CD4-positive, alpha-beta T cell treated with Interleukin-6 at 100 ng/mL for 8 hours (primary cell): Measurements from ENCODE around the gene COX6B2.
"Not testable (repeated sequence)": the region's sequence is repeated elsewhere in the genome, so short reads cannot be mapped to it uniquely, and the experiment has no call there.

Experiments
- DNase-seq: peaks from one replicate; pipeline ENCODE4 v3.0.0-alpha.2; 2020; ENCODE audit warnings: mixed read lengths, low spot score

COX6B2 gene

DNA sequence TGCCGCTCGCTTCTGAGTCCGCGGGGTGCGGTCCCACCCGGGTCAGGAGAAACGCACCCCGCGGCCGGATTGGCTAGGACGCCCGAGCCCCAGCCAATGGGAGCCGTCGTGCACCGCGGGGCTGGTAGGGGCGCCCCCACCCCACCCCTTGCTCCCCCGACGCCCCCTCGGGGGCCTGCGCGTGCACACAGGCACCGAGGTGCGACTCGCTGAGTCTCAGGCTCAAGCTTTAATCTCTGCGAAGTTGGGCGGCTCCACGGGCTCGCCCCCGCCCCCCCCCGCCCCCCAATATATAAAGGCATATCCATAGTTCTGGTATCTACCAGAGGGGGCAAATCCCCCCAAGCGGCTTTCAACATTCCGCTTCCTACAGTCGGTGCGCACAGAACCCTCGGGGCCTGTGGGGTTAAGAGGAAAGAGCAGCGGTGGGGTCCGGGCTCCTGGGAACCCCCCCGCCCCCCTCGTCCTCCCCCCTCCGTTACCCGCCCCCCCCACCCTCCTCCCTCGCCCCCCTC, at the start of gene COX6B2:
Gene COX6B2 (minus strand): TSS at position 22 of the 515 bp plus-strand sequence. CDS start 198 bp downstream, outside the sequence.
- DNase-seq = no peak

- DNase-seq = no peak
Observed at GRCh38 chr19:55402509-55402908, 48.0 kb upstream of the COX6B2 start.

GRCh38 chr19:55401390-55401789, 46.9 kb upstream of the COX6B2 start:
- DNase-seq = not testable (repeated sequence)

DNA sequence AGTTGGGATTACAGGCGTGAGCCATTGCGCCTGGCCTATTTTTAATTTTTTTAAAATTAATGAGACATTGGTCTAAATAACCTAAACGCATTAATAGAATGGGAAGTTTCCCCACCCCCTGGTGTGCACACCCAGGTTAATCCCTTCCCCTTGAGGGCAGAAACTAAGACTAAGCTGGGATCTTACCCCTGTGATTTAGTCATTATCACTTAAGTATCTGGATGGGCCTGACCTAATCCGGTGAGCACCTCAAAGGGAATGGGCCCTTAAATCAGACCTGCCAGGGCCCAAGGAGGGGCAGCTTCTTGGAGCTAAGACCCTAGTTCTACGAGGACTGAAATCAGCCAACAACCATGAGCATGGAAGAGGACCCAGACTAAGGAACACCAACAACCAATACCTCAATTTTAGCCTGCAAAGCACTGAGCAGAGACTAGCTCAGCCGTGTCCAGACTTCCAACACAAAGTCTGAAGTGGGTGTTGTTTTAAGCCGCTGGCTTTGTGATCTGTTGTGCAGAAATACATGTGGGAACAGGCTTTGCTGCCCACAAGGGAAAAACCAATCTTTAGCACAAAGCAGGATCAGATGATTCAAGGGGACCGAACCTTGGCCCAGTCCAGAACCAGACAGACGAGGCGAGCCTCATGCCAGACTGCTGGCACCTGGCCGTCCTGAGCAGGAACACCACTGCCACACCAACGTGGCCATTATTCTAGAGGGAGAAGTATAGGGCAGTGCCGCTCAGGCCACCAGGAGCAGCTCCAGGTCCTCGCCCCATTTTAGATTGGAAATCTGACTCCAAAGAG, 46.0 kb upstream of the COX6B2 start:
- no peak for DNase-seq

DNA sequence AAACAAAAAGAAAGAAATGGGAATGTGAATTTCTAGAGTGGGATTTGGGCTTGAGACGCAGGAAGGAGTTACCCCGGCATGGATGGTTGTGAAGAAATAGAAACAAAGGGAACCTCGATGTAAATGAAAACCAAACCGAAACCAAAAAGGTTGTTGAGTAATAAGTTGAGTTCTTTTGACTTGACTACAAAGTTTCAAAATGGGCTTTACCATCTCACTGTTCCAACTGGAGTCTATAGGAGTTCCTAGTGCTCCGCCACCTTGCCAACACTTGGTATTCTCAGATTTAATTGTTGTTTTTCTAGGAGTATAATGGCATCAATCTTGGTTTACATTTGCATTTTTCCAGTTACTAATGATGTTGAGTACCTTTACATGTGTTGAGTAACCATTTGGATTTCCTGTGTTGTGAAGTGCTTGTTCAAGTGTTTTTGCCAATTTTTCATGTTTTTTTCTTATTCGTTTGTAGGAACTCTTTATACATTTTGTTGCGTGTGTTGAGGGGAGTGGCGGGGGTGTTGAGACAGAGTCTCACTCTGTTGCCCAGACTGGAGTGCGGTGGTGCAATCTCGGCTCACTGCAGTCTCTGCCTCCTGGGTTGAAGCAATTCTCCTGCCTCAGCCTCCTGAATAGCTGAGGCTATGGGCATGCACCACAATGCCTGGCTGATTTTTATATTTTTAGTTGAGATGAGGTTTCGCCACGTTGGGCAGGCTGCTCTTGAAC, 43.8 kb upstream of the COX6B2 start:
- DNase-seq = no peak

DNA sequence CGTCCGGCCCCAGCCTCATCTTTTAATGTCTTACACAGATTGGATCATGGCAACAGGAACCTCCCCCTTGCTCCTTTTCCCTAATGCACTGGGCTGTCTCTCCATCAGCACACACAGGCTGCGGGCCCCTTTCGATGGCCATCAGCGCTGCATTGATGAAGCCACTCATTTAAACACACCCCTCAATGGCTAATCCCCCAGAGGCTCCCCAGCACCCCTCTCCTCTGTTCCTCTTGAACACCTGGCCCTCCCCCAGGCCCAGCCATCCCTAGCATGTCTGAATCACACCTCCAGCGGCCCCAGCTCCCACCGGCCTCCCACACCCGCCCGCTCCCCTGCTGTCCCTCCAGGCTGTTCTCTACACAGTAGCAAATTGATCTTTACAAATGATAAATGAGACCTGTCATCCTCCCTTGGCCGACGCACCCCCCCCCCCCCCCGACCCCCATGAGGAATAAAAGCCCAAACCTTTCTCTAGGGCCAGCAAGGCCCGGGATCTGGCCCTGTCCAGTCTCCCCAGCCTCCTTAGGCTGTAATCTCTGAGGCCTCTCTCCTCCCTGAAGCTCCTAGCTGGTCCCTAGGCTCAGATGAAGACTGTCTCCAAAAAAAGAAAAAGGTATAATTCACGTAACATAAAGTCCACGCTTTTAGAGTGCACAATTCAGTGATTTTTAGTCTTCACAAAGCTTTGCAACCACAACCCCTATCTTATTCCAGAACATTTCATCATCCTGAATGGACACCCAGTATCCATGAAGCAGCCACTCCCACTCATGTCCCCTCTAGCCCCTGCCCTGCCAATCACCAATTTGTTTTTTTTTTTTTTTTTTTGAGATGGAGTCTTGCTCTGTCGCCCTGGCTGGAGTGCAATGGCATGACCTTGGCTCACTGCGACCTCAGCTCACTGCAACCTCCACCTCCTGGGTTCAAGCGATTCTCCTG, 38.6 kb upstream of the COX6B2 start:
- DNase-seq = no peak

DNA sequence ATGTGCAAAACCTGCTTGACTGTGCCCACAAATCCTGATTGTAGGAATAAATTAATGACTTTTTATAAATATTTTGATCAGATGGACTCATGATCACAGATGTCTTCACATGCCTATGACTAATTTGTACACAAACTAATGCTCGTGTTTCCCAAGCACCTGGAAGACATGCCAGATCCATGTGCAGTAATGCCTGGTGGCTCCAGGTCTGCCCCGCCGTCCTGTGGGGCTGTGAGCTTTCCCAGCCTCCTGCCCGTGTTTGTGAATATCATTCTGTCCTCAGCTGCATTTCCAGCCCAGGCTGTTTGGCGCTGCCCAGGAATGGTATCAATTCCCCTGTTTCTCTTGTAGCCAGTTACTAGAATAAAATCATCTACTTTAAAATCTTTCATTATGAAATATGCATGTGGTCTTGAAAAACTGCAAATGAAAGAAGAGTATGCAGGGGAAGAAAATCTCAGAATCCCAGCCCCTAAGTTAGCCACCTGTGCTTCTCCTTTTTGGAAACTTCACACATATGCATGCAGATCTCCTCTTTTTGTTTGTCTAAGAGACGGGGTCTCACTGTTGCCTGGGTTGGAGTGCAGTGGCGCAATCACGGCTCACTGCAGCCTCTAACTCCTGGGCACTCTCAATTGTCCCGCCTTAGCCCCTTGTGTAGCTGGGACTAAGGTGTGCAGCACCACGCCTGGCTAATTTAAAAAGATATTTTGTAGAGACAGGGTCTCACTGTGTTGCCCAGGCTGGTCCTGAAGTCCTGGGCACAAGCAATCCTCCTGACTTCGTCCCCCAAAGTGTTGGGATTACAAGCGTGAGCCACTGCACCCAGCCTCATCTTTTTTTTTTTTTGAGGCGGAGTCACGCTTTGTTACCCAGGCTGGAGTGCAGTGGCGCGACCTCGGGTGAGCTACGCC, 37.4 kb upstream of the COX6B2 start:
- DNase-seq = no peak

GRCh38 chr19:55391191-55391670, 36.7 kb upstream of the COX6B2 start:
- DNase-seq = no peak

- DNase-seq = no peak
Observed at GRCh38 chr19:55390461-55390880, 36.0 kb upstream of the COX6B2 start.

- no peak for DNase-seq
Observed at GRCh38 chr19:55389386-55390317, 35.1 kb upstream of the COX6B2 start.

- no peak for DNase-seq
Observed at GRCh38 chr19:55387736-55388497, 33.4 kb upstream of the COX6B2 start.

DNA sequence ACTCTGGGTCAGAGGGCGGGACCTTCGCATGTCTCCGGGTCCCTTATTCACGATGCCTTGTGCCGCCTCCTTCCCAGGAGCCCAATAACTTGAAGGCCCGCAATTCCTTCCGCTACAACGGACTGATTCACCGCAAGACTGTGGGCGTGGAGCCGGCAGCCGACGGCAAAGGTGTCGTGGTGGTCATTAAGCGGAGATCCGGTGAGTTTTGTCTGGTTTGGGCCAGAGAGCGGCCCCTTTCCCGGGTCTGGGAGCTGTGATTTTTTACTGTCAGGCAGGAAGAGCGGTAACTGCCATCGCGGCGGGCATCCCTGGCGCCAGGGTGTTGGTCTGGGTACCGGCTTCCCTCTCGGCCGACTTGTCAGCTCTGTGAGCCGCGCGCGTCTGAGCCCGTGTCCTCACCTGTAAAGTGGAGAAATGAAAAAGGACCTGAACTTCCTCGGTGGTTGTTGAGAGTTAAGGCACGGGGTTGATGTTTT, 32.0 kb upstream of the COX6B2 start:
- no peak for DNase-seq

DNA sequence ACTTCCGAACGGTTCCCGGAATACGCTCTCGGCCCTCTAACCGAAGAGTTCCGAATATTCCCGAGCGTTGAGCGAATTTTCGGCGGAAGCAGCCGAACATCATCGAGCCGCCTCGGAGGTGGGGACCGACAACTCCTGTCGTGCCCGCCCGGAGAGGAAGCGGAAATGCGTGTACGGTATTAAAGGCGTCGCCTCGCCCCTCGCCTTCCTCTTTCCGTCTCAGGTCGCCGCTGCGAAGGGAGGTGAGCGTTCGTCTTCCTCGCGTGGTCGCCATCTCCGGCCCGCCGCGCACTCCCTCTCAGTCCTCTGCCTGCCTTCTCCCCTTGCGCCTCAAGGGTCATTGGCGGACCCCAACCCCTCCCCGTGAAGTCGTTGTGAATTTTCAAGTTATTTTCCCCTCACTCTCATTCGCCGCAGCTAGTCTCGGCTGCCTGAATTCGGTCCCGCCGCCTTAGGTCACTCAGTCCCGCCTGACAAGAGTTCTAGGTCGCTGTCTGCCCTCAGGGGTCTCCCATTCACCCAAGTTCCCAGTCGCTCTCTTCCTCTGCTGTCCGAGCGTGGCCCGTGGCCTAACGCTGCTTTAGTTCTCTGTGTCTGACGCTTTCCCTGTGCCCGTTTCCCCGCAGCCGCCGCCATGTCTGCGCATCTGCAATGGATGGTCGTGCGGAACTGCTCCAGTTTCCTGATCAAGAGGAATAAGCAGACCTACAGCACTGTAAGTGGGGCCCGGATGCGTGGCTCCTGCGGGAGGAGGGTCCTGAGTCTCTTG, 31.4 kb upstream of the COX6B2 start, which contains the start of gene RPL28:
Gene RPL28 (plus strand): TSS at position 209 of the 769 bp plus-strand sequence. CDS start 426 bp downstream, at position 635.
- DNase-seq = peak; percentile 98

- peak; percentile 97 for DNase-seq
Observed at GRCh38 chr19:55384920-55385723, 30.6 kb upstream of the COX6B2 start.

DNA sequence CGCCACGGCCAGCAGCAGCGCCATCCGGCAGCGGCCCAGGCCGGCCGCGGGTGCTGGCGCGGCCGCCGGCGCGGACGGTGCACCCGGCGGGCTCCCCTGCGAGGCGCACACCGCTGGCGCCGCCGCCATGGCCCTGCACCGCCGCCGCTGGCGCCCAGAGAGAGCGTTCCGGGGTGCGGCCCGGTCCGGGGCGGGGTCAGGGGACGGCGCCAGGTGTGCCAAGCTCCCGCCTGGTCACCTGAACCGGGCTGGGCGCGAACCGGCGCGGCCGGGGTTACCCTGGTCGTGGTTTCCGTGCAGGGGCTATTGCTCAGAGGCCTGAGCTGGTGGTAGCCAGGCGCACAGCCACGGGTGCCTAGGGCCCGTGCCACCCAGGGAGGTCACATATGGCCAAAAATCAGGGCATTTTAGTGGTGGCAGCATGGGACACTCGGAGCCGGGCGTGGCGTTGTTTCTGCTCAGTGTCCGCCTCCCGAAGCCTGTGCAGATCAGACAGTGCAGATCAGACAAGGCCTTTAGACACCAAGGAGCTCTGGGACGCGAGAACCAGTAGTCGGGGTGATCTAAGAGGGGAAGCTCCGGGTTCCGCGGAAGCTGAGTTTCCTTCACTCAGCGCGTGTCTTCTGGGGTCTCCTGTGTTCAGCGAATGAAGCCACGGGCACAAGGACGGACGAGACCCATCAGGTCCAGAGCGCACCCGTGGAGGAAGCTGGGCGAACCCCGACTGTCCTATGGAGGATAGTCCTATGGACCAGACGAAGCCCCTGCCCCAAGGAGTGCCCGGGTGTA, 29.8 kb upstream of the COX6B2 start, which contains the start of gene TMEM238:
Gene TMEM238 (minus strand): TSS at position 162 of the 789 bp plus-strand sequence. CDS start 33 bp downstream, at position 129.
- DNase-seq = peak; percentile 23
